Natural killer cell treated with Interleukin-12 subunit alpha and Interleukin-12 subunit beta and Interleukin-15 and Interleukin-18, amount 100 ng/mL, for 72 hours (primary cell): Measurements from ENCODE around the gene KCNK2. TPM values are rescaled to one million over a fixed set of nuclear protein-coding genes. Genes with fewer than 3 reads are reported as not detected.
"Not testable (repeated sequence)": the region's sequence is repeated elsewhere in the genome, so short reads cannot be mapped to it uniquely, and the experiment has no call there.

Source experiments
- ATAC-seq, 2 donors: fragments of 150-1000 bp; cut with Tn5 transposase in 1 of 2; sonication (Bioruptor Pico), chemical (Tn5 transposase) in 1 of 2; 2 replicates each; pipeline ENCODE4 v1.10.0; 2021
- DNase-seq: peaks from one replicate; pipeline ENCODE4 v3.0.0; 2022; ENCODE audit warnings: low spot score
- H3K27ac Mint-ChIP-seq, 2 donors: 1 replicate in 1 of 2; 2 replicates in 1 of 2; pipeline ENCODE4 v1.8.0; 2022; ENCODE audit warnings: mixed read lengths in 2 of 2, mild to moderate bottlenecking in 1 of 2, moderate library complexity in 1 of 2
- H3K27me3 Mint-ChIP-seq, 2 donors: 1 replicate in 1 of 2; 2 replicates in 1 of 2; pipeline ENCODE4 v1.8.0; 2022; ENCODE audit warnings: mixed read lengths in 2 of 2
- H3K36me3 Mint-ChIP-seq: one replicate; pipeline ENCODE4 v1.8.0; 2022; ENCODE audit warnings: mixed read lengths
- H3K4me1 Mint-ChIP-seq, 2 donors: 1 replicate in 1 of 2; 2 replicates in 1 of 2; pipeline ENCODE4 v1.8.0; 2022; ENCODE audit warnings: low read depth in 2 of 2, mixed read lengths in 2 of 2, mild to moderate bottlenecking in 1 of 2
- H3K4me3 Mint-ChIP-seq: one replicate; pipeline ENCODE4 v1.8.0; 2022; ENCODE audit warnings: mixed read lengths
- H3K9me3 Mint-ChIP-seq: 2 replicates; pipeline ENCODE4 v1.8.0; 2022; ENCODE audit warnings: mixed read lengths
- total RNA-seq, 2 donors: library from RNA; stranded (reverse); gene quantifications; one replicate each; pipeline ENCODE4 v1.2.3, GENCODE V29; 2022

KCNK2 gene
- total RNA-seq, 2 donors from 2014 or later, result not detected

DNA sequence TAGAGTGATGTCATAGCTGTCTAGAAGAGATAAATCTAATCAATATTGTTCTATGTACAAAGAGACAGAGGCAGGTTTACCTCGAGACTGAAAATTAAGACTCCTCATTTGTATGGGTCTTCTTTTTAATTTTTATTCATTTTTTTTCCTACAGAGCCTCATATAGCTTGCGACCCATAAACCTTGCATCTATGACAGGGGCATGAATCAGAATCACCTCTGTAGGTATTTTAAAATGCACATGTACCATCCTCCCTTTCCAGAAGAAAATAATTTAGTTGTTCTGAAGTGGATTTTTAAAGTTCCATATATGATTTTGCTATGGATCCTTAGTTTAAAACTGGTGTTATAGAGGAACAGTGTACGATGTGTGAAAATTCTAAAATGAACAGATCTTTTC lies 64.5 kb downstream of the KCNK2 start:
- H3K27ac Mint-ChIP-seq, result no peak overlapping the region
- no peaks in the 10 kb centered on the region for H3K4me1 Mint-ChIP-seq
- no peak for DNase-seq
- H3K9me3 Mint-ChIP-seq, result peaks cover 4% of the 10 kb centered on the region
- no peak overlapping the region for H3K4me3 Mint-ChIP-seq
- H3K27me3 Mint-ChIP-seq, result no peaks in the 10 kb centered on the region
- ATAC-seq, result no peak
- H3K36me3 Mint-ChIP-seq, result no peaks in the 10 kb centered on the region

DNA sequence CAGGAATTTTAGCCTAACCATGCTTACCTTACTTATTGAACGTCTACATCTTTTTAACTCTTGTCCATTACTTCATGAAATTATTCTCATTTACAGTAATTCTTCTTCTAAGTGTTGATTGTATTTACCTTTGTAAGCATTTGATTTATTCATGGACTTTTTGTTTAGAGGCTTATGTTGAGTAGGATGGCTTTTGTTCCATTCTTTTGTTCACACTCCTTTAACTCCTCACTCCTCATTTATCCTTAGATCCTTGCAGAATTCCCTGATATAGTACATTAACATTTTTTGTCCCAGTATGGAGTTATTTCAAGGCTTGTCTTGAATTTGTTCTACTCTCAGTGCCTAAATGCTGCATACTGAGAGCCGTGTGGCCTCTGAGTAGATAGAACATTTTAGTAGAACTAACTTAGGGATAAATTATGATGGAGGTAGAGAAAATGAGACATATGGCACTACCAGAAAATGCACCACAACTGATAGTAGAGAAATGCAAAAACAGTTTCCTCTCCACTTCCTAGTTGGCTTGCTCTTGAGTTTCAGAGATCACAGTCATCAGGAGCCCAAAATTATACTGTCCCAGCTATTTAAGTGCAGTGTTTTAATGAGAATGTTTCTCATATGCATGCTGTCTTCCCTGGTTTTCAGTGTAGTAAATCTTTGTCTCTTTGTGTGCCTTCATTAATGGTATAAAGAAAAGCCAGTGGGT lies 69.5 kb downstream of the KCNK2 start:
- Mint-ChIP-seq H3K27me3 (no peaks in the 10 kb centered on the region), H3K9me3 (peaks cover 7% of the 10 kb centered on the region), H3K4me3 (no peak overlapping the region), H3K4me1 (no peaks in the 10 kb centered on the region), H3K36me3 (no peaks in the 10 kb centered on the region), H3K27ac (no peak overlapping the region)
- DNase-seq (no peak), ATAC-seq (no peak)

DNA sequence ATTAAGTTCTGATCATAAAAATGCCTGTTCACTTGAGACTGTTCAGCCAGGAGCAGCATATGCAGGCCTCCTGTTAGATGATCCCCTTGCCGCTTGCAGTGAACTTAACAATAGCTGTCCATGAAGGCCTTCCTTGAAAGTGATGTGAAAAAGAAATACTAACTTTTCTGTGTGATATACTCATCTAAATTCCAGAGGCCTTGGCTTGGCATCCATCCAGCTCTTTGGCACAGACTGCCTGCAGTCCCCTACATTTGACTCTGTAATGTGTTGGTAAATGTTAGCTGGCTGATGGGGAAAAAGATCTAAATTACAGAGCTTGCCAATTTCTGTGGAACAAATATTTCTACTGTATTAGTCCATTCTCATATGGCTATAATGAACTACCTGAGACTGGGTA lies 73.7 kb downstream of the KCNK2 start:
- Mint-ChIP-seq H3K36me3 (no peaks in the 10 kb centered on the region), H3K4me1 (no peaks in the 10 kb centered on the region)

DNA sequence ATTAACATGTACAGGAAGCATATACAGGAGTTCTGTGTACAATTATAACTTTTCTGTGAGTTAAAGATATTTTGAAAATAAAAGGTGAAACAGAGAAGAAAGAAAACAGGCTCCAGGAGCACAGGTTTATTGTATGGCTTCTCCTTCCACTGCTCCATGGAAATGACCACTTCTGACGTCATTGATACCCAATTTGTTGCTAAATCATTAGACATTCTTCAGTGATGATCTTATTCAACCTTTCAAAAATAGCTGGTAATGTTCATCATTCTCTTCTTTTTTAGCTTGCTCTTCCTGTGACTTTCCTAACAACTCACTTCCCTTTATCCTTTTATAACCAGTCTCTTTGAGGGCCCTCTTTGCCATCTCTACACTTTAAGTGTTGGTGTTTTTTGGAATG lies 77.8 kb downstream of the KCNK2 start:
- DNase-seq (no peak), ATAC-seq (no peak)
- no peaks in the 10 kb centered on the region for H3K27me3 Mint-ChIP-seq
- no peak overlapping the region for H3K4me3 Mint-ChIP-seq
- no peak overlapping the region for H3K27ac Mint-ChIP-seq
- H3K9me3 Mint-ChIP-seq, result peaks cover 27% of the 10 kb centered on the region
- H3K4me1 Mint-ChIP-seq, result no peaks in the 10 kb centered on the region
- H3K36me3 Mint-ChIP-seq, result peaks cover 6% of the 10 kb centered on the region

More for the DNA sequence above, 73.7 kb downstream of the KCNK2 start:
- H3K4me3 Mint-ChIP-seq, result no peak overlapping the region
- H3K27ac Mint-ChIP-seq, result no peak overlapping the region
- no peaks in the 10 kb centered on the region for H3K27me3 Mint-ChIP-seq
- no peak for DNase-seq
- ATAC-seq, result no peak
- H3K9me3 Mint-ChIP-seq, result peaks cover 16% of the 10 kb centered on the region

DNA sequence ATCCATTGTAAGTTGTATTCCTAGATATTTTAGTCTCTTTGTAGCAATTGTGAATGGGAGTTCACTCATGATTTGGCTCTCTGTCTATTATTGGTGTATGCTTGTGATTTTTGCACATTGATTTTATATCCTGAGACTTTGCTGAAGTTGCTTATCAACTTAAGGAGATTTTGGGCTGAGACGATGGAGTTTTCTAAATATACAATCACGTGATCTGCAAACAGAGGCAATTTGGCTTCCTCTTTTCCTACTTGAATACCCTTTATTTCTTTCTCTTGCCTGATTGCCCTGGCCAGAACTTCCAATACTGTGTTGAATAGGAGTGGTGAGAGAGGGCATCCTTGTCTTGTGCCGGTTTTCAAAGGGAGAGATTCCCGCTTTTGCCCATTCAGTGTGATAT lies 80.6 kb downstream of the KCNK2 start:
- H3K27ac Mint-ChIP-seq, H3K4me3 Mint-ChIP-seq, H3K4me1 Mint-ChIP-seq, H3K36me3 Mint-ChIP-seq, ATAC-seq, H3K27me3 Mint-ChIP-seq, DNase-seq: not testable (repeated sequence)
- H3K9me3 Mint-ChIP-seq, result peaks cover 29% of the 10 kb centered on the region

DNA sequence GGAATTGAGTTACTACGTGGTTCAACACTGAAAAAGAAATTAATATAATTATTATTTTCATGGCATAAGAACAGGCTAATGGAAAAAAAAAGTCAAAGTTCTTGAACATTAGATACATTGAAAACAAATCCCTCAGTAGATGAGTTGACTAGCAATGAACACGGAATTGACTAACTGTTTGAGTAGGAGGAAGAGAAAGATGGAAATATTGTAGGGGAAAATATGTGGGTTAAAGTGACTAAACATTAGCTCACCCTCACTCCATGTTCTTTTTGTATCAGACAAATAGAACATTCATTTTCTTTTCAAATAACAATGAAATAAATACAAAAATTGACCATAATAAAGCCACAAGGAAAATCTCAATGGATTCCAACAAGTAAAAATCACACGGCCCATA lies 84.3 kb downstream of the KCNK2 start:
- Mint-ChIP-seq H3K27ac (no peak overlapping the region), H3K9me3 (peaks cover 23% of the 10 kb centered on the region), H3K27me3 (no peaks in the 10 kb centered on the region), H3K4me1 (no peaks in the 10 kb centered on the region), H3K36me3 (peaks cover 6% of the 10 kb centered on the region), H3K4me3 (no peak overlapping the region)
- DNase-seq, result no peak
- ATAC-seq, result no peak

DNA sequence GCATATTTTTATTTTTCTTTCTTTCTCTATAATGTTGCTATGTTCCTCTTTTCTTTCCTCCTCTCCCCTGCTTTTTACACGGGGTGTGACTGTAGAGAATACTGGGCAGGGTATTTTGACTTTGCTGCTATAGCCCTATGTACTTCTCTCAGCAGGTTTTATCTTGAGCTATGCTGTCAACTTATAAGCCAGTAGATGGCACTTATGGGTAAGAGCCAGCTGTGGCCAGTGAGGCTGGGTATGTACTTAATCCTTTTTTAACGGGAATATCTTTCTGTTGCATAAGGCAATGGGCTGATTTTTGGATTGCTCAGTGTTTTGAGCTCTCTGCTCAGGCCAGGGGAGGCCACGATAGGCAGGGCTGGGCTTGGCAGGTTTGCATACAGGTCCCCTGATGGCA lies 99.0 kb downstream of the KCNK2 start:
- no peaks in the 10 kb centered on the region for H3K27me3 Mint-ChIP-seq
- H3K4me1 Mint-ChIP-seq, result no peaks in the 10 kb centered on the region
- no peak overlapping the region for H3K27ac Mint-ChIP-seq
- no peak for ATAC-seq
- H3K4me3 Mint-ChIP-seq, result no peak overlapping the region
- no peak for DNase-seq
- peaks cover 20% of the 10 kb centered on the region for H3K9me3 Mint-ChIP-seq
- peaks cover 6% of the 10 kb centered on the region for H3K36me3 Mint-ChIP-seq

DNA sequence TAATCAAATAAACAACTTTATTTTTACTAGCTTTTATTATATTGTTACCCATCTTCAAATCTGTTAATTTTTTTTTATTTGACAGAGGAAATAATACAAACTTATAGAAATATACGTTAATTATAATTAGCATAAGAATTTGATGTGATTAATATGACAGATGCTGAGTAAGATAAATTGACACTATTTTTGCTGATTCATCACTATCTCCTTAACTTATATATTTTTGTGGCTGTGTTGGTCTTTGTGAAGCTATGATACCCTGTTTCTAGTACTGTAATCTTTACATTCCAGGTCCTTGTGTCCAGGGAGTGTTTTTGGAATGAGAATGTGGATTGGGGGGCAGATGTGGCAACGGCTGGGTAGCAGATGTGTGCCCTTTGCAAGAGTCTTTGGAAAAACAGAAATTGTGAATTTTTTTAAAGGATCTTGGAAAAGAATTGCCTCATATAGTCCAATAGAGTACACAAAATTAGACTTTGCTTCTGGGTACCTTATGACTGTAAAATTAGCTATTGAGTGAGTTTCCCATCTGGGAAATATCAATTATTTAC lies 102.6 kb downstream of the KCNK2 start:
- peaks cover 11% of the 10 kb centered on the region for H3K9me3 Mint-ChIP-seq
- no peaks in the 10 kb centered on the region for H3K36me3 Mint-ChIP-seq
- no peaks in the 10 kb centered on the region for H3K27me3 Mint-ChIP-seq
- H3K4me3 Mint-ChIP-seq, result no peak overlapping the region
- DNase-seq (no peak), ATAC-seq (no peak)
- no peaks in the 10 kb centered on the region for H3K4me1 Mint-ChIP-seq
- no peak overlapping the region for H3K27ac Mint-ChIP-seq

DNA sequence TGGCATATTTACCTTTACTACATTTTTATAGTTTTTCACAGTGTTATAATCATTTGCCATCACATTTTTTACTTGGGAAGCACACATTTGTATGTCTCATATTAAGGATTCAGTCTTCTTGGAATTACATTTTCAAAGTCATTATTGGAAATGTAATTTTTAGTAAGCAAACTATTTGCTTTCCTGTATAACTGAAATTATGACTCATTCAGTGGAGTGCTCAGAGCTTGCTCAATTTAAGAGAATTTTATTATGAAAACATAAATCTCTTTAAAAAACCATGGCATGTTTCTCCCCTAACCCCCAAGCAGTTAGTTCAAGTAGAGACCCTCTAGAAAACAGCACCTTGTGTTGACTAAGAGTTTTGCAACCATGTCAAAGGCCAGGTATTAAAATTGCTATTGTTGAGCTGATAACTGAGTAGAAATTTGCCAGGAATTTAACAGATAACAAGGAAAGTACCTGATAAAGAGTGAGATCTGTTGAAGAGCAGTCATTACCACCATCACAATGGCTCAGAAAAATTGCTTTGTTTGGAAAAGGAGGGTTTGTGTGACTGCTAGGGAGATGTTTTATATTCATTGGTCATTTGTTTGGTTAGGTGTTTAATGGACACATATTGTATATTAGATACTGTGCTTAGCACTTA lies 105.9 kb downstream of the KCNK2 start:
- DNase-seq (no peak), ATAC-seq (no peak)
- no peaks in the 10 kb centered on the region for H3K27me3 Mint-ChIP-seq
- H3K4me3 Mint-ChIP-seq, result no peak overlapping the region
- H3K4me1 Mint-ChIP-seq, result no peaks in the 10 kb centered on the region
- H3K27ac Mint-ChIP-seq, result no peak overlapping the region
- H3K9me3 Mint-ChIP-seq, result peaks cover 2% of the 10 kb centered on the region
- peaks cover 1% of the 10 kb centered on the region for H3K36me3 Mint-ChIP-seq

DNA sequence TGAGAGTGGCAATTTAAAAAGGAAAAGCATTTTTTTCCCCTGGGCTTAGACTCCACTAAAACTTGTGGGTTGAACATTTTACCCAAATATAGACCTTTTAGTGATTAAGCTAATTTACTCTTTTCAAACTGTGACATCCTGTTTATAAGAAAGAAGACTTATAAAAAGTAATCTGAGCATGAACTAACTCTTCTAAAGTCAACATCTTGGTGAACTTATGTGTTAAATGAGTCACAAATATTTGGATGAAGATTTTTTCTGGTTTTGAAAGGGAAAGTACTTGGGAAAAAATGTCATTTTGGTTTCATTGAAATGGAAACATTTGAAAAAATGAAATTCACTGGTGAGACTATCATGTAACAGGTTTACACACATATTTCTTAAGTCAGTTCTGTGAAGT lies 109.8 kb downstream of the KCNK2 start:
- ATAC-seq (no peak), DNase-seq (no peak)
- Mint-ChIP-seq H3K27me3 (no peaks in the 10 kb centered on the region), H3K9me3 (peaks cover 10% of the 10 kb centered on the region), H3K27ac (no peak overlapping the region), H3K4me1 (no peaks in the 10 kb centered on the region), H3K36me3 (peaks cover 5% of the 10 kb centered on the region), H3K4me3 (no peak overlapping the region)

DNA sequence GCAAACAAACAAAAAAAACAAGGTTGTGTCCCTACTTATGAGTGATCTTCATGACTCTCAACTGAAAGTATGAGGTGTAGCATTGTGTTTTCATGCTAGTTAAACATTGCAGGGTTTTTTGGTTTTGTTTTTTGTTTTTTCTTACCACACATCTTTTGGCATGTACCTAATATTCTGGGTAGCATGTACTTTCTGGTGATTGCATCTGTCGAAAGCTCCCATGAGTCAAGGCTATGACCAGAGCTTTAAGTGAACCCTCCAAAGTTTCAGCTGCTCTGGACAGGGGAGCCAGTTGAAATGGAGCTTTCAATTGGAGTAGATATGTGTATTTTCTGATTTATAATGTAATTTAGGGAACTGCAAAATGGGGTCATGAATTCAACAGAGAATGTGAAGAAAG lies 115.5 kb downstream of the KCNK2 start:
- Mint-ChIP-seq H3K4me1 (no peaks in the 10 kb centered on the region), H3K9me3 (peaks cover 21% of the 10 kb centered on the region), H3K27ac (no peak overlapping the region), H3K27me3 (no peaks in the 10 kb centered on the region), H3K4me3 (no peak overlapping the region), H3K36me3 (peaks cover 5% of the 10 kb centered on the region)
- DNase-seq (no peak), ATAC-seq (no peak)

DNA sequence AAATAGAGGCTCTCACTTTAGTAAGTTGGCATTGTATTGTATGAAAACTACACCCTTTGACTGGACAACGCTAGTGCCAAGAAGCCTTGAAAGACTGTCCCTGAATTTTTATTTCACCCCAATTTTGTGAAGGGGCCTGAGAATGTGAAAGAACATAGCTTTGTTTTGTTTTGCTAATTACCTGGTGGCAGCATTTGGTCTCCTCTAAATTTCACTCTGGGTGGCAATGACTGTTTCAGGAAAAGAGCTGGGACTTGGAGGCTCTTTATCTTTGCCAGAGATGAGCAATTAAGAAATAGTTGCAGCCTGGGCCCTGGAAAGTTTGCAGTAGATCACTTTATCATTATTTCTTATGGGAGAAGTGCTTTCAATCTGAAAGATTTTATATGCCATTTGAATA lies 117.6 kb downstream of the KCNK2 start:
- no peaks in the 10 kb centered on the region for H3K27me3 Mint-ChIP-seq
- no peak overlapping the region for H3K27ac Mint-ChIP-seq
- H3K4me1 Mint-ChIP-seq, result no peaks in the 10 kb centered on the region
- ATAC-seq, result no peak
- H3K36me3 Mint-ChIP-seq, result no peaks in the 10 kb centered on the region
- peaks cover 11% of the 10 kb centered on the region for H3K9me3 Mint-ChIP-seq
- no peak overlapping the region for H3K4me3 Mint-ChIP-seq
- DNase-seq, result no peak

DNA sequence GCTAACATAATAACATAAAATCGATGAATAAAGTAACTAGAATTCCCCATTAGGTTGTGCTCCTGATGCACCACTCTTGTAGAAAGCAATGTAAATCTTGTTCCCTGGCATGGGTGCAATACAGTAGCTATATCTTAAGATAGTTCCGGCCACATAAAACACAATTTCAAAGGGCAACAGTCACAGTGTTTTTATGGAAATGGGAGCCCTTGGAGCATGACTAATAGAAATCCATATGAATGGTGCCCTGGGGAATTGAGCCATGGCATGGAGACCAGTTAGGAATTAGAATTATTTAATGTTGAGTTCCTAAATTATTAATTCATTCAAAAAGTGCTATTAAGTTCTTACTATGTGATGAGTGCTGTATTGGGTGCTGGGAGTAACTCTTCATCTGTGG lies 118.7 kb downstream of the KCNK2 start:
- Mint-ChIP-seq H3K27me3 (no peaks in the 10 kb centered on the region), H3K9me3 (peaks cover 11% of the 10 kb centered on the region), H3K36me3 (no peaks in the 10 kb centered on the region), H3K4me3 (no peak overlapping the region), H3K4me1 (no peaks in the 10 kb centered on the region), H3K27ac (no peak overlapping the region)
- DNase-seq (no peak), ATAC-seq (no peak)

DNA sequence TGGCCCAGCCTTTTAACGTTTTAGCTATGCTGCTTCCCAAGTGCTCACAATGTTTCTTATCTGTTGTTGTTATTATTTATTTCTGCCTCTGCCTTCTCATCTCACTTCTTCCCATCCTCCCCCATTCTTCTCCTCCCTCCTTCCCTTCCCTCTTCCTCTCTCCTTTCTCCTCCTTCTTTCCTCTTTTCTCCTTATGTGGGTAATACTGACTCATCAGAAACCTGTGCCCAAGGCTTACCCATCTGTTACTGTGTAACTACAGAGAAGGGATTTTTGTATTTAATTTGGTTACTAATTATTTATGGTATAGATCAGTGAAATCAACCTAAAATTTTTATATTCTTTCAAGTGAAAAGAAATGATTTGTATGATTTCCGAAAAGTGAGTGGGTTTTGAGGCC lies 120.3 kb downstream of the KCNK2 start:
- H3K27ac Mint-ChIP-seq, result no peak overlapping the region

More for the DNA sequence above, 120.3 kb downstream of the KCNK2 start:
- H3K9me3 Mint-ChIP-seq, result peaks cover 11% of the 10 kb centered on the region
- H3K27me3 Mint-ChIP-seq, result no peaks in the 10 kb centered on the region
- no peak overlapping the region for H3K4me3 Mint-ChIP-seq
- DNase-seq (no peak), ATAC-seq (no peak)
- H3K36me3 Mint-ChIP-seq, result no peaks in the 10 kb centered on the region
- H3K4me1 Mint-ChIP-seq, result no peaks in the 10 kb centered on the region
